Kidney (tissue), 14 donors: Measurements from ENCODE around the gene DPH6. TPM values are rescaled to one million over a fixed set of nuclear protein-coding genes. Genes with fewer than 3 reads are reported as not detected.

ENCODE experiments used
- DNase-seq, 5 donors: peaks; one replicate each; pipeline ENCODE4 v3.0.0-alpha.2; 2013 to 2020
- FAIRE-seq: peaks from 2 replicates; lab custom pipeline; 2012; peaks lifted over from hg19 to GRCh38; lab: Jason Lieb, UNC
- H3K27ac ChIP-seq, 2 donors: one replicate each; pipeline ENCODE4 v1.7.0; 2013; ENCODE audit warnings: low read depth in 2 of 2, low read length in 2 of 2, inconsistent platforms in 1 of 2
- H3K27me3 ChIP-seq: one replicate; pipeline ENCODE4 v1.7.1; 2013; ENCODE audit warnings: low read length, inconsistent platforms; ENCODE audit not compliant: control insufficient read depth, insufficient read depth
- H3K36me3 ChIP-seq, 3 donors: one replicate each; pipeline versions ENCODE4 v1.7.0 to v1.7.1; 2013; ENCODE audit warnings: low read length in 3 of 3, control low read depth in 1 of 3, inconsistent platforms in 1 of 3; ENCODE audit not compliant: insufficient read depth in 3 of 3, control insufficient read depth in 2 of 3
- H3K4me1 ChIP-seq, 3 donors: one replicate each; pipeline versions ENCODE4 v1.7.0 to v1.7.1; 2013; ENCODE audit warnings: low read length in 3 of 3, inconsistent platforms in 1 of 3, low read depth in 1 of 3; ENCODE audit not compliant: control insufficient read depth in 2 of 3, insufficient read depth in 2 of 3
- H3K4me3 ChIP-seq, 3 donors: one replicate each; pipeline versions ENCODE4 v1.7.0 to v1.8.1; 2013; ENCODE audit warnings: low read length in 3 of 3, control low read depth in 1 of 3, inconsistent platforms in 1 of 3
- H3K9ac ChIP-seq, 3 donors: one replicate each; pipeline versions ENCODE4 v1.7.0 to v1.7.1; 2013; ENCODE audit warnings: low read length in 3 of 3, control low read depth in 1 of 3, inconsistent platforms in 1 of 3
- H3K9me3 ChIP-seq, 3 donors: one replicate each; pipeline versions ENCODE4 v1.7.0 to v1.7.1; 2013; ENCODE audit warnings: low read length in 3 of 3, control low read depth in 1 of 3, inconsistent platforms in 1 of 3; ENCODE audit not compliant: control insufficient read depth in 2 of 3, insufficient read depth in 1 of 3
- intact Hi-C: fragments of 100-400 bp; cut with DNase I; formaldehyde crosslinking; loops from one replicate; pipeline ENCODE4 v1.11.1; 2022
- polyA plus RNA-seq: library from polyadenylated mRNA; stranded (reverse); fragments of 350-450 nt; fragmentation: Illumina TruSeq; extraction: RNeasy Lipid Tissue Mini Kit (QIAGEN cat#74804); gene quantifications from one replicate; pipeline ENCODE4 v1.2.3, GENCODE V29; 2014; ENCODE audit warnings: low read depth, low replicate concordance; ENCODE audit not compliant: insufficient read depth
- total RNA-seq: library from RNA; stranded (reverse); fragmentation: NEBNext Ultra II Directional; extraction: Animal tissue kit (Norgen Biotek cat#: 25700); gene quantifications from one replicate; pipeline ENCODE4 v1.2.1, GENCODE V29; 2021
- TF ChIP-seq, protein P1 (sequence below): IDR thresholded peaks from 3 replicates; pipeline ENCODE4 v1.5.1; 2012; ENCODE audit warnings: mild to moderate bottlenecking, moderate library complexity, borderline replicate concordance; ENCODE audit not compliant: insufficient read depth; ENCODE audit errors: extremely low read depth
- donor health status: control.
- donor health status: control.
- donor health status: control.
- donor health status: control.
- donor health status: control.
- donor health status: DM: yes; HTN: yes; CAD: no.
- donor health status: Normal renal cell carcinoma (clear cell type).

DPH6 gene
- total and polyA plus RNA-seq, 2 donors from 2014 or later = 10.1 to 29.8 TPM

DNA sequence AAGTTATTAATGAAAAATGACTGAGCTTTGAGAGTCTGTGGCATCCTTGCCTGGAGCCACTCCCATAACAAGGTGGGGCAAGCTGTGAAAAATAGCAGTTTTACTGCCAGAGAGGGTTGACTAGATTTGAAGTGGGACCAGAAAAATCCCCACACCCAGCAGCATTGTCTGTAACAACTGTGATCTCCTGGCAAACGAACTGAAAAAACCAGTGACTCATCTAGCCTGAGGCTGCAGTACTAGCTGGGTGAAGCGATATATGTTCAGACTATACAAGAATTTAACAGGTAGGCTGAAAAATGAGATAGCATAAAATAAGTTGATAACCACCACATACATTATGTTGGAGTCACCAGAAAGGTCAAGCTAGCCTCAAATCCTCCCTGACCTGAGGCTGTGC, 64.0 kb downstream of the DPH6 start:
- Histone ChIP-seq H3K4me1 (peaks cover 0 to 6% (median 0%) of the 10 kb centered on the region in 3 donors), H3K4me3 (no peak overlapping the region), H3K36me3 (no peaks in the 10 kb centered on the region), H3K27me3 (no peaks in the 10 kb centered on the region), H3K9ac (no peak overlapping the region), H3K9me3 (peaks cover 0 to 6% (median 0%) of the 10 kb centered on the region in 3 donors), H3K27ac (no peak overlapping the region)
- FAIRE-seq (no peak), DNase-seq (no peak)
- intact Hi-C loops = no loop called here
- TF ChIP-seq, protein P1, sequence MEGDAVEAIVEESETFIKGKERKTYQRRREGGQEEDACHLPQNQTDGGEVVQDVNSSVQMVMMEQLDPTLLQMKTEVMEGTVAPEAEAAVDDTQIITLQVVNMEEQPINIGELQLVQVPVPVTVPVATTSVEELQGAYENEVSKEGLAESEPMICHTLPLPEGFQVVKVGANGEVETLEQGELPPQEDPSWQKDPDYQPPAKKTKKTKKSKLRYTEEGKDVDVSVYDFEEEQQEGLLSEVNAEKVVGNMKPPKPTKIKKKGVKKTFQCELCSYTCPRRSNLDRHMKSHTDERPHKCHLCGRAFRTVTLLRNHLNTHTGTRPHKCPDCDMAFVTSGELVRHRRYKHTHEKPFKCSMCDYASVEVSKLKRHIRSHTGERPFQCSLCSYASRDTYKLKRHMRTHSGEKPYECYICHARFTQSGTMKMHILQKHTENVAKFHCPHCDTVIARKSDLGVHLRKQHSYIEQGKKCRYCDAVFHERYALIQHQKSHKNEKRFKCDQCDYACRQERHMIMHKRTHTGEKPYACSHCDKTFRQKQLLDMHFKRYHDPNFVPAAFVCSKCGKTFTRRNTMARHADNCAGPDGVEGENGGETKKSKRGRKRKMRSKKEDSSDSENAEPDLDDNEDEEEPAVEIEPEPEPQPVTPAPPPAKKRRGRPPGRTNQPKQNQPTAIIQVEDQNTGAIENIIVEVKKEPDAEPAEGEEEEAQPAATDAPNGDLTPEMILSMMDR = no peak

DNA sequence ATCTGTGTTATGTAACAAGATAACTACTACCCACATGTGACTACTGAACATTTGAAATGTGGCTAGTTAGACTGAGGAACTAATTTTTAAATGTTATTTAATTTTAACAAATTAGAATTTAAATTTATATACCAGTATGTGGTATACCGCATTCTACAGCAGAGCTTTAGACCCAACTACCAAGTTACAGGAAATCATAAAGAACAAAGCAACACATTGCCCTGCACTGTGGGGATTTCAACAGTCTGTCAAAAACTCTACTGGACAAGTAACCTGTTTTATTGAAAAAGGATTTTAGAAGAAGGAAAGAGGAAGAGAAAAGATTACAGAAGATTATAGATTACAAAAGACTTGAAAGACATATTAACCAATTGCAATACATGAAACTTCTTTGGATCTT, 64.9 kb downstream of the DPH6 start:
- peaks cover 0 to 1% (median 0%) of the 10 kb centered on the region in 3 donors for H3K9me3 ChIP-seq
- no peak overlapping the region for H3K4me3 ChIP-seq
- H3K27ac ChIP-seq = no peak overlapping the region
- TF ChIP-seq, protein P1 = no peak
- DNase-seq = no peak
- intact Hi-C loops = no loop called here
- H3K4me1 ChIP-seq = peaks cover 0 to 6% (median 0%) of the 10 kb centered on the region in 3 donors
- no peaks in the 10 kb centered on the region for H3K27me3 ChIP-seq
- H3K9ac ChIP-seq = no peak overlapping the region
- no peaks in the 10 kb centered on the region for H3K36me3 ChIP-seq
- FAIRE-seq = no peak

DNA sequence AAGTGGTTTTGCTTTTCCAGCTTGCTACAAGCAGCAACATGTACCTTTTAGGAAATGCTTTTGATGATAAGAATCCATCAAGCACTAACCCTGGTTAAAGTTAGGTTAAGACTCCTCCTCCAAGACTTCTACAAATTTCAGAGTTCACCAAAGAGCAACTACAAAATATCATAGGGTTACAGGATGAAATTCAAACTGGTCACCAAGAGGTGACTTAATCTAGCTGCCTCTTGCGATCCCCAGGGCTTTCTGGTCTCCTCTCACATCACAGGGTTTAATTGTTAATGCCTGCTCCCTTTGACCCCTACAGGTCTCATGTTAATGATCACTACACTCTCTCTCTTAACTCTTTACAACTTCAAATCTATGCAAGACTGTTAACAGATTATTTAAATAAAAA, 66.5 kb downstream of the DPH6 start:
- intact Hi-C loops = no loop called here
- FAIRE-seq (no peak), DNase-seq (no peak)
- Histone ChIP-seq H3K36me3 (no peaks in the 10 kb centered on the region), H3K4me1 (peaks cover 0 to 6% (median 0%) of the 10 kb centered on the region in 3 donors), H3K27ac (no peak overlapping the region), H3K9ac (peak overlapping the region in 1 of 3 donors; percentile 57), H3K4me3 (peak overlapping the region in 1 of 3 donors; percentile 42), H3K9me3 (no peaks in the 10 kb centered on the region), H3K27me3 (no peaks in the 10 kb centered on the region)
- TF ChIP-seq, protein P1 = no peak
